Measurements from ENCODE around the gene GPR135. TPM values are rescaled to one million over a fixed set of nuclear protein-coding genes. Genes with fewer than 3 reads are reported as not detected.
A peak's percentile ranks its signal among the peaks of the same experiment; 100 is the strongest.

The GPR135 gene
- total RNA-seq, 4 donors from 2014 or later, result 4.4 to 12.6 (median 6.7) TPM

DNA sequence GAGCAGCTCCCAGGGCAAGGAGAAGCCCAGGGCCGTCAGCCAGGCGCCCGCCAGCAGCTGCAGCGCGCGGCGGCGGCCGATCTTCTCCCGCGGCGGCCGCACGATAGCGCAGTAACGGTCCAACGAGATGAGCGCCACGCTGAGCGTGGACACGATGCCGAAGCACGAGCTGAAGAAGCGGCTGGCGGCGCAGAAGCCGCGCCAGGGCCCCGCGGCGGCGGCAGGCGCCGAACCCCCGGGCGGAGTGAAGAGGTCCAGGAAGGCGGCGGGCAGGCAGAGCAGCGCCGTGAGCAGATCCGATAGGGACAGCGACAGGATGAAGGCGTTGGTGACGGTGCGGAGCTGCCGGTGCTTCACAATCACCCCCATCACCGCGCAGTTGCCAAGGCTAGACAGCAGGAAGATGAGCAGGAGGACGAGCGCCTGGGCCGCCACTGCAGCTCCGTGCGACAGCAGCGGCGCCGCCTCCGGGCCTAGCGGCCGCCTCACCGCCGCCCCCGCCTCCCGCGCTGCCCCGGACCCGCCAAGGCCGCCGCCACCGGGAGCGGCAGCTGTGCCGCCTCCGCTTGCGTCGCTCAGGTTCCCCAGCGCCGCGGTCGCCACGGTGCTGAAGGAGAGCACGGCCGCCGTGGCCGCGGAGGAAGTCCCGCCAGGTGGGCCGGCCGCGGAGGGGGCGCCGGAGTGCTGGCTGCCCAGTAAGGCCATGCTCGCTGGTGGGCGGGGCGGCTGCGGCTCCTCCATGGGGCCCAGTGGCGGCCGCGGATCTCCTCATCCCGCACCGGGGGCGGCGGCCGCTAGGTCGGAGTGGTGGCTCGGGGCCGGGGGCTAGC, 479 bp downstream of the GPR135 start:
- peaks cover 0 to 11% of the 10 kb centered on the region in 2 donors for H3K36me3 ChIP-seq
- ATAC-seq, result peak; percentile 93
- no peak for TF ChIP-seq POLR2AphosphoS5 (IDR thresholded peaks at IDR 0.05)
- TF ChIP-seq, protein P1, sequence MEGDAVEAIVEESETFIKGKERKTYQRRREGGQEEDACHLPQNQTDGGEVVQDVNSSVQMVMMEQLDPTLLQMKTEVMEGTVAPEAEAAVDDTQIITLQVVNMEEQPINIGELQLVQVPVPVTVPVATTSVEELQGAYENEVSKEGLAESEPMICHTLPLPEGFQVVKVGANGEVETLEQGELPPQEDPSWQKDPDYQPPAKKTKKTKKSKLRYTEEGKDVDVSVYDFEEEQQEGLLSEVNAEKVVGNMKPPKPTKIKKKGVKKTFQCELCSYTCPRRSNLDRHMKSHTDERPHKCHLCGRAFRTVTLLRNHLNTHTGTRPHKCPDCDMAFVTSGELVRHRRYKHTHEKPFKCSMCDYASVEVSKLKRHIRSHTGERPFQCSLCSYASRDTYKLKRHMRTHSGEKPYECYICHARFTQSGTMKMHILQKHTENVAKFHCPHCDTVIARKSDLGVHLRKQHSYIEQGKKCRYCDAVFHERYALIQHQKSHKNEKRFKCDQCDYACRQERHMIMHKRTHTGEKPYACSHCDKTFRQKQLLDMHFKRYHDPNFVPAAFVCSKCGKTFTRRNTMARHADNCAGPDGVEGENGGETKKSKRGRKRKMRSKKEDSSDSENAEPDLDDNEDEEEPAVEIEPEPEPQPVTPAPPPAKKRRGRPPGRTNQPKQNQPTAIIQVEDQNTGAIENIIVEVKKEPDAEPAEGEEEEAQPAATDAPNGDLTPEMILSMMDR (IDR thresholded peaks at IDR 0.05), result peak in 1 of 4 experiments; percentile 11
- peak overlapping the region; percentile 34 to 93 (median 92) for H3K27ac ChIP-seq
- WGBS, 2 donors (ENCODE audit: low coverage in 1 of 2), result no CpG with 5 or more reads among the region's 105 CpGs
- peaks cover 0 to 18% (median 9%) of the 10 kb centered on the region in 3 donors for H3K4me1 ChIP-seq
- no peaks in the 10 kb centered on the region for H3K27me3 ChIP-seq
- H3K9me3 ChIP-seq, result no peaks in the 10 kb centered on the region
- peak overlapping the region; percentile 64 to 86 for H3K4me3 ChIP-seq

DNA sequence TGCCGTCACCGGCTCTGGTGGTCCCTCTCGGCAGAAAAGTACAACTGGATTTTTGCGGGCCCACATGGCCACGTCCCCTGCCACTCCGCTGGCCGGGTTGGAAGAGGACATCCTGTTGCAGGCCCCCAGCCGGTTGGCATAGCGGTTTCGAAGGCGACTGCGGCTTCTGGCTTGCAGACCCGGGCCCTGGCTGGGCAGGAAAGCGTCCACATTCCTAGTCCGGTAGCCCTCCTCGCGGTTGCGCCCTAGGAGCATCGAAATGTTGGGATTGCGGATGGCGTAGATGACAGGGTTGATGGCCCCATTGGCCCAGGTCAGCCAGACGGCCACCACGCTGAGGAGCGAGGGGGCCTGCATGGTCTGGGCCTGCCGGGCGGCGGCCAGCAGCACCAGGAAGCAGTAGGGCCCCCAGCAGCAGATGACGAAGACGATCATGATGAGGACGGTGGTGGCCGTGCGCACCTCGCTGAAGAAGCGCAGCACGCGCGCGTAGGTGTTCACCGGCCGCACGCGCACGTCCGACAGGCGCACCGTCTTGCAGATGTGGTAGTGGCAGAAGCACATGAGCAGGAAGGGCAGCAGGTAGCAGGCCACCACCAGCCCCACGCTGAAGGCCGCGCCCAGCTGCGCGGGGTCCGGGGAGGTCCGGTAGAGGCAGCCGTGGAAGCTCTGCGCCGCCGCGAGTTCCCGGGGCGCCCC, 1.2 kb downstream of the GPR135 start:
- Histone ChIP-seq H3K36me3 (peaks cover 0 to 11% of the 10 kb centered on the region in 2 donors), H3K27me3 (no peaks in the 10 kb centered on the region), H3K4me3 (peak overlapping the region; percentile 64 to 86), H3K27ac (peak overlapping the region; percentile 34 to 93 (median 92)), H3K9me3 (no peaks in the 10 kb centered on the region), H3K4me1 (peaks cover 0 to 18% (median 9%) of the 10 kb centered on the region in 3 donors)
- no peak for ATAC-seq
- TF ChIP-seq EP300 (IDR thresholded peaks at IDR 0.05) (no peak), POLR2AphosphoS5 (IDR thresholded peaks at IDR 0.05) (no peak), POLR2A (IDR thresholded peaks at IDR 0.05) (no peak)
- TF ChIP-seq, protein P1 (IDR thresholded peaks at IDR 0.05), result no peak
- WGBS, 2 donors (ENCODE audit: low coverage in 1 of 2), result 90% methylated on average over 3 of the region's 60 CpGs; no CpG with 5 or more reads in 1 of the 2 donors

DNA sequence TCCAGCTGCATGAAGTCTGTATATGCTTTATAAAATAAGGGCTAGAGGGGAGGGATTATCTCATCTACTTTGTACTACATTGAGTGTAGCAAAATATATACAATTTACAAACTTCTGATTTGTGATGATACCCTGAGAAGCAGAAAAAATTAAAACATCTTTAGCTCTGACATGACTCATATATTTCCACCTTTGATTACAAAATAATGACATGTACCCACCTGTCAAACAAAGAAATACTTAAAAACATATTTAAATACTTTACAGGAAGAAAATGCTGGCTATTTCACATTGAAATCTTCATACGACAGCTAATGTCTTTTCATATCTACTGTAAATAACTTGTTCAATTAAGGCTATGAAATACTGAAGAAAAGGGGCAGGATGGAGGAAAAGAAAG, 3.3 kb downstream of the GPR135 start:
- ATAC-seq, result no peak
- Histone ChIP-seq H3K4me3 (no peak overlapping the region), H3K27me3 (no peaks in the 10 kb centered on the region), H3K4me1 (peaks cover 0 to 18% (median 9%) of the 10 kb centered on the region in 3 donors), H3K9me3 (no peaks in the 10 kb centered on the region), H3K36me3 (peaks cover 0 to 11% of the 10 kb centered on the region in 2 donors), H3K27ac (no peak overlapping the region)
- 94 to 100% methylated on average over 1 of the region's 1 CpG for WGBS, 2 donors (ENCODE audit: low coverage in 1 of 2)
- no peak for TF ChIP-seq POLR2A (IDR thresholded peaks at IDR 0.05)
- no peak for TF ChIP-seq EP300 (IDR thresholded peaks at IDR 0.05)
- TF ChIP-seq POLR2AphosphoS5 (IDR thresholded peaks at IDR 0.05), result no peak
- TF ChIP-seq, protein P1 (IDR thresholded peaks at IDR 0.05), result no peak

DNA sequence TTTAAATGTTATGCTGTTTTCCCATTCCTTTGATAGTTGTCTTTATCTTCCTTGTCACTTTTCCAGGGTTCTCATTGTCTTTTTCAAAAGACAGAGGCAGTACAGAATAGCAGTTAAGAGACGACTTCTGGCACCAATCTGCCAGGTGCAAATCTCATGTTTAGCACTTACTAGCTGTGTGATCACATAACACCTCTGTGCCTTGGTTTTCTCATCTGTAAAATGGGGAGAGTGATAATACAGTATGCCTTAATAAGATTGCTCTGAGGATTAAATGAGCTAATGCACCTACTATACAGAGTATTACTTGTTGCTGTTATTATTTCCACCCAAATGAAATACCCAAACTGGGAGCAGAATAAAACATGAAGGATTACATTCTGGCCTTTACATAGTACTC, 4.8 kb downstream of the GPR135 start:
- Histone ChIP-seq H3K36me3 (peaks cover 0 to 21% of the 10 kb centered on the region in 2 donors), H3K27ac (no peak overlapping the region), H3K9me3 (no peaks in the 10 kb centered on the region), H3K4me1 (peaks cover 0 to 15% (median 9%) of the 10 kb centered on the region in 3 donors), H3K4me3 (no peak overlapping the region), H3K27me3 (no peaks in the 10 kb centered on the region)
- no peak for ATAC-seq
- TF ChIP-seq POLR2AphosphoS5 (IDR thresholded peaks at IDR 0.05), result no peak
- no peak for TF ChIP-seq POLR2A (IDR thresholded peaks at IDR 0.05)
- TF ChIP-seq EP300 (IDR thresholded peaks at IDR 0.05), result no peak
- TF ChIP-seq, protein P1 (IDR thresholded peaks at IDR 0.05), result no peak
- 80 to 88% methylated on average over 1 of the region's 1 CpG for WGBS, 2 donors (ENCODE audit: low coverage in 1 of 2)

Measured in gastroesophageal sphincter (tissue), 4 donors.